HUES6 (cell line): ENCODE data around the gene SDC3.

Source experiments
- H3K27ac ChIP-seq: 2 replicates; pipeline ENCODE4 v1.7.0; 2013; ENCODE audit warnings: low read depth, mild to moderate bottlenecking, low read length, inconsistent platforms
- H3K27me3 ChIP-seq: 2 replicates; pipeline ENCODE4 v1.6.1; 2013; ENCODE audit warnings: low read length; ENCODE audit not compliant: control insufficient read depth, insufficient read depth
- H3K36me3 ChIP-seq: 2 replicates; pipeline ENCODE4 v1.6.1; 2013; ENCODE audit warnings: low read length; ENCODE audit not compliant: control insufficient read depth, insufficient read depth
- H3K4me1 ChIP-seq: 2 replicates; pipeline ENCODE4 v1.6.1; 2013; ENCODE audit warnings: low read length; ENCODE audit not compliant: control insufficient read depth, insufficient read depth
- H3K4me3 ChIP-seq: 2 replicates; pipeline ENCODE4 v1.5.1; 2013; ENCODE audit warnings: low read depth, low read length
- H3K9ac ChIP-seq: one replicate; pipeline ENCODE4 v1.6.1; 2013; ENCODE audit warnings: mild to moderate bottlenecking, low read length
- H3K9me3 ChIP-seq: 2 replicates; pipeline ENCODE4 v1.6.1; 2013; ENCODE audit warnings: low read depth, low read length; ENCODE audit not compliant: control insufficient read depth, insufficient read depth

Gene SDC3

GRCh38 chr1:30928171-30928570, 19.6 kb upstream of the SDC3 start:
- H3K4me3 ChIP-seq = no peak overlapping the region
- H3K36me3 ChIP-seq = peaks cover 9% of the 10 kb centered on the region
- H3K9me3 ChIP-seq = no peaks in the 10 kb centered on the region
- no peak overlapping the region for H3K27ac ChIP-seq
- H3K27me3 ChIP-seq = no peaks in the 10 kb centered on the region
- H3K9ac ChIP-seq = no peak overlapping the region
- H3K4me1 ChIP-seq = peaks cover 4% of the 10 kb centered on the region; the same call in 1 of the 2 replicates

GRCh38 chr1:30927448-30927847, 18.9 kb upstream of the SDC3 start:
- Histone ChIP-seq H3K36me3 (peaks cover 4% of the 10 kb centered on the region; the same call in 1 of the 2 replicates), H3K27me3 (no peaks in the 10 kb centered on the region), H3K4me1 (peaks cover 4% of the 10 kb centered on the region; the same call in 1 of the 2 replicates), H3K9me3 (no peaks in the 10 kb centered on the region), H3K9ac (no peak overlapping the region), H3K27ac (no peak overlapping the region), H3K4me3 (no peak overlapping the region)

- no peaks in the 10 kb centered on the region for H3K9me3 ChIP-seq
- no peak overlapping the region for H3K27ac ChIP-seq
- no peaks in the 10 kb centered on the region for H3K27me3 ChIP-seq
- no peaks in the 10 kb centered on the region for H3K36me3 ChIP-seq
- H3K4me3 ChIP-seq = no peak overlapping the region
- H3K9ac ChIP-seq = no peak overlapping the region
- peaks cover 5% of the 10 kb centered on the region; the same call in 1 of the 2 replicates for H3K4me1 ChIP-seq
Observed at GRCh38 chr1:30923597-30923996, 15.0 kb upstream of the SDC3 start.

- Histone ChIP-seq H3K36me3 (no peaks in the 10 kb centered on the region), H3K27ac (no peak overlapping the region), H3K27me3 (no peaks in the 10 kb centered on the region), H3K4me1 (peaks cover 5% of the 10 kb centered on the region; the same call in 1 of the 2 replicates), H3K4me3 (no peak overlapping the region), H3K9ac (no peak overlapping the region), H3K9me3 (no peaks in the 10 kb centered on the region)
Observed at GRCh38 chr1:30920827-30921226, 12.3 kb upstream of the SDC3 start.

- H3K4me3 ChIP-seq = no peak overlapping the region
- no peaks in the 10 kb centered on the region for H3K9me3 ChIP-seq
- peaks cover 5% of the 10 kb centered on the region; the same call in 1 of the 2 replicates for H3K4me1 ChIP-seq
- H3K9ac ChIP-seq = no peak overlapping the region
- no peak overlapping the region for H3K27ac ChIP-seq
- no peaks in the 10 kb centered on the region for H3K27me3 ChIP-seq
- no peaks in the 10 kb centered on the region for H3K36me3 ChIP-seq
Observed at GRCh38 chr1:30919025-30919881, 10.7 kb upstream of the SDC3 start.

GRCh38 chr1:30916296-30916695, 7.7 kb upstream of the SDC3 start:
- no peaks in the 10 kb centered on the region for H3K36me3 ChIP-seq
- peaks cover 5% of the 10 kb centered on the region; the same call in 1 of the 2 replicates for H3K4me1 ChIP-seq
- no peak overlapping the region for H3K27ac ChIP-seq
- H3K9me3 ChIP-seq = no peaks in the 10 kb centered on the region
- no peaks in the 10 kb centered on the region for H3K27me3 ChIP-seq
- H3K9ac ChIP-seq = no peak overlapping the region
- no peak overlapping the region for H3K4me3 ChIP-seq

GRCh38 chr1:30915491-30916230, 7.1 kb upstream of the SDC3 start:
- Histone ChIP-seq H3K27ac (no peak overlapping the region), H3K4me3 (no peak overlapping the region), H3K9me3 (no peaks in the 10 kb centered on the region), H3K4me1 (peaks cover 10% of the 10 kb centered on the region), H3K27me3 (no peaks in the 10 kb centered on the region), H3K36me3 (no peaks in the 10 kb centered on the region), H3K9ac (no peak overlapping the region)

GRCh38 chr1:30914931-30915330, 6.4 kb upstream of the SDC3 start:
- Histone ChIP-seq H3K27me3 (no peaks in the 10 kb centered on the region), H3K27ac (no peak overlapping the region), H3K4me3 (no peak overlapping the region), H3K36me3 (no peaks in the 10 kb centered on the region), H3K9me3 (no peaks in the 10 kb centered on the region), H3K4me1 (peaks cover 14% of the 10 kb centered on the region), H3K9ac (no peak overlapping the region)

- Histone ChIP-seq H3K9ac (no peak overlapping the region), H3K27ac (no peak overlapping the region), H3K4me1 (peaks cover 18% of the 10 kb centered on the region), H3K36me3 (no peaks in the 10 kb centered on the region), H3K4me3 (no peak overlapping the region), H3K27me3 (0 out of 2 replicates have a peak, but pooled peaks cover 3% of the 10 kb centered on the region), H3K9me3 (no peaks in the 10 kb centered on the region)
Observed at GRCh38 chr1:30914587-30914922, 6.0 kb upstream of the SDC3 start.

GRCh38 chr1:30912913-30913652, 4.5 kb upstream of the SDC3 start:
- Histone ChIP-seq H3K4me1 (peaks cover 20% of the 10 kb centered on the region), H3K9ac (no peak overlapping the region), H3K9me3 (no peaks in the 10 kb centered on the region)

More at GRCh38 chr1:30912913-30913652, 4.5 kb upstream of the SDC3 start:
- H3K4me3 ChIP-seq = no peak overlapping the region
- no peak overlapping the region for H3K27ac ChIP-seq
- H3K27me3 ChIP-seq = peaks cover 9% of the 10 kb centered on the region
- no peaks in the 10 kb centered on the region for H3K36me3 ChIP-seq
